ENCODE data around the gene NFE2L1.
"Not testable (repeated sequence)": the region's sequence is repeated elsewhere in the genome, so short reads cannot be mapped to it uniquely, and the experiment has no call there.

Gene NFE2L1

DNA sequence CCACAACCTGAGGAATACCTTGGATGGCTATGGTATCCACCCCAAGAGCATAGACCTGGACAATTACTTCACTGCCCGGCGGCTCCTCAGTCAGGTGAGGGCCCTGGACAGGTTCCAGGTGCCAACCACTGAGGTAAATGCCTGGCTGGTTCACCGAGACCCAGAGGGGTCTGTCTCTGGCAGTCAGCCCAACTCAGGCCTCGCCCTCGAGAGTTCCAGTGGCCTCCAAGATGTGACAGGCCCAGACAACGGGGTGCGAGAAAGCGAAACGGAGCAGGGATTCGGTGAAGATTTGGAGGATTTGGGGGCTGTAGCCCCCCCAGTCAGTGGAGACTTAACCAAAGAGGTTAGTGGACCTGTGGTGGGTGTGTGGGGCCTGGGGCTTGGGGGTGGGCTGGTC lies 3.1 kb downstream of the NFE2L1 start:
- no peak for DNase-seq

DNA sequence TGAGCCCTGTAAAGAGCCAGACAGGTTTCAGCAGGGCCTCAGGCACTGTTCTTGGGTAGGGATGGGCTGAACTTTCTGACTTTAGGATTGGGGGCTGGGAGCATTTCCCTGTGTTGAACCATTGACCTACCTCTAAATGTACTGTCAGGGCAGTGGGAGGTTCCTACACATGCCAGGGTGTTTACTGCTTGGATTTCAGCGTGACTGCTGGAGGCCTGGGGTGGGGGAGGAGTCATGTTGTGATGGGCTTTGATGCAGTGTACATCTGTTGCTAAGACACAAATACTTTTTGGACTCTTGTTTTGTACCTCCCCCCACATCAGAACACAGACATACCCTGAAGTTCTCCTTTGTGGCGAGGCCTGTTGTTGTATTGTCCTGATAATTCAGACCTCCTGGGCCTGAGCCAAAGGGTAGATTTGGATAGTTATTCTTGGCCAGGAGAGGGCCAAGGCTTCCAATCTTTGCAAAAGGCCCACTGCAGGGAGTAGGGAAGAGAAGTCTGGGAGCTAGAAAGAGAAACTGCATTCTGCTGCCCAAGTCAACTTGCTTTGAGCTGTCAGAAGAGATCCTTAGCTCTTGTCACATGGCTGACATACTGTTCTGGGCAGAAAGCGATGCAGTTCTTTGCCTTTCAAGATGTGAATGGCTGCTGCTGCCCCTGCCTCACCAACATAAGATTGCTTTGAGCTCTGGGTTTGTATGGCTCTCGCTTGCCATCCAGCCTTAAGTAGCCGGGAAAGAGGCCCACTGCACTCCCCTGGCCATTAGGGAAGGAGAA lies 3.7 kb downstream of the NFE2L1 start:
- DNase-seq, result peak; percentile 73

DNA sequence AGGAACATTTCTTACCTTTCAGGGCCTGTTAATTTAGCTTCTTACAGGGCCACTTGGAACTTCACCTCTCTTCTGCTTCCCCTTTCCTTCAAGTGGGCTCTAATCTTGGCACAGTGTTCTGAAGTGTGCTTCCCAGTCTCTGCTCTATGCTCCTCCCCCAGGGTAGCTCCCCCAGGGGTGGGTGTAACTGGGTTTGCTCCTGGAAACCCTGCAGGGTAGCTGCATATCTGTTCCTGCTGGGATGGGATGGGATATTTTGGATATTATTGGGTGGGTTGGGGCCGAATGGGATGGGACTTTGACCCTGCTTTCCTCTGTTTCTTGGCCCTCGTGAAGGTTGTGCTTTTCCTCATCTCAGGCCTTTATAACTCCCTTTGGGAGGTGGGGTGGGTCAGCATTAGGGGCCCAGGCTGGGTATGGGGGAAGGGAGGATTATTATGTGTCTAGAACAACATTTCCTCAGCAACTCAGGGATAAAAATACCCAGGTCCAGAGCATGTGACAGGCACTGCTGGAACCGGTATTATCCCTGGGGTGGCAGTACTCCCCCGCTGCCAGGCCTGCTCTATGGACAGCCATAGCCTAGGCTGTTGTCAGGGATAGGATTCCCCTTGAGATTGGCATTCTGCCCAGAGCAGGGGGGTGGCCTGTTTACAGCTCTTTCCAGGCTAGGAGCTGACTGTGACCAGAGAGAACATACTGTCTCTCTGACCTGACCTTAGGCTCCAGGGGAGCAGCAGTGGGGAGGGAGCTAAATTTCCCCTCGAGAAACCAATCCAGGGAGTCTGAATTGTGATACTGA lies 5.0 kb downstream of the NFE2L1 start:
- peak; percentile 30 for DNase-seq

DNA sequence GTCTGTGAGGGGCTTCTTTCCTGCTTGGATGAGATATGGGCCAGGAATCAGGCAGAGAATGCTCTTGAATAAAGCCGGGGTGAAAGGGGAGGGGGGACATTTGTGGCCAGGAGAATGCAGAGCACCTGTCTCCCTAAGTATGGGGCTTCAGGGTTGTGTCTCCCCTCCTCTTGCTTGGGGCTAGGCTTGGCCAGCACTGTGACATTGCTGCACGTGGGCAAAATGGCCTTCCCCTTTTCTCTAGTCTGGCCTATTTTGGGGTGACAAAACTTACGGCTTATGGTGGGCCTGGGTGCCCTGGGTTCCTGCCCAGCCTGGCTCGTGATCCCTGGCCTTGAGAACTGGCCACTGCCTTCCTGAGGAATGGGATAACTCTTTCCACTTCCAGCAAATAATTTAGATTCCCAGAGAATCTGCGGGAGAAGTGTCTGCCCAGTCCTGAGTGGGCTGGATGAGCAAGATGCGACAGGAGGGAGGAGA lies 5.6 kb downstream of the NFE2L1 start:
- DNase-seq, result no peak

DNA sequence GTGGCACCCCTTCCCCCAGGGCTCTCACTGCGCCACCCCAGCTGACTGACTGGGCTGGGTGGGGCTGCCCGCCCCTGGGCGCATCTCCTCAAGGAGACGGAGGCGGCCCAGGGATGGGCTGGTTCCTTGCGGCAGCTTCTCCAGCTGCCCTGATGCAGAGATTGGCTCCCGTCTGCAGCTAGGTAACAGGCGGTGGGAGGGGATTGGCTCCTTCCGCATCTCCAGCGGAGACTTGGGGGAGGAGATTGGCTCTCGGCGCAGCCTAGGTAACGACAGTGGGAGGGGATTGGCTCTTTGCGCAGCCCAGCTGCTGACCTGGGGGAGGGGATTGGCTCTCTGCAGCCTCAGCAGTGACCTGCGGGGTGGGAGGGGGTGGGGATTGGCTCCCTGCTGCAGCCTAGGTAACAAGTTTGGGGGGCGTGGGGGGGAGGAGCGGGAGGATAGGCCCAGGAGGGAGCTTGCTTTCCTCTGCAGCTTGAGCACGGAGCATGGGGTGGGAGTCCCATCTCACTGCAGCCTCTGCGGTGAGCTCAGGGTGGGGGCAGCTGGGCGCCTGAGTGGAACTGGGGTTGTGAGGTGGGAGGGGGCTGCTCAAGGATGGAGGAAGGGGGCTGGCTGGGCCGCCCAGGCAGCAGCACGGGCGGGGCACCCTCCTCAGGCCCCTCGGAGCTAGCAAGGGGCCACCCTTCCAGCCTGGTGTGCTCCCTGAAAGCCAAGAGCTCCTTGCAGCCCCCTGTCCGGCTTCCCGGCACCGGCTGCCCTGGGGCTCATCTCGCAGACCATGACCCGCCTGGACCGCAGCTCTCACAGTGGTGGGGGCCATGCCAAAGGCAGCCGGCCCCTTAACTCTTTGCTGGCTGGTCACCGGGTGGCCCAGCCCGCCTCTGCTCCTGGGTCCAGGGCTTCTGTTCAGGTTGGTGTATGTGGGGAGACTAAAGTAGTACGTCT lies 6.4 kb downstream of the NFE2L1 start:
- peak; percentile 81 for DNase-seq

GRCh38 chr17:48055531-48056245 lies 7.5 kb downstream of the NFE2L1 start:
- peak; percentile 97 for DNase-seq

- DNase-seq, result no peak
Measured at GRCh38 chr17:48056246-48056745, 8.1 kb downstream of the NFE2L1 start.

GRCh38 chr17:48056879-48057278 lies 8.7 kb downstream of the NFE2L1 start:
- DNase-seq, result no peak

DNA sequence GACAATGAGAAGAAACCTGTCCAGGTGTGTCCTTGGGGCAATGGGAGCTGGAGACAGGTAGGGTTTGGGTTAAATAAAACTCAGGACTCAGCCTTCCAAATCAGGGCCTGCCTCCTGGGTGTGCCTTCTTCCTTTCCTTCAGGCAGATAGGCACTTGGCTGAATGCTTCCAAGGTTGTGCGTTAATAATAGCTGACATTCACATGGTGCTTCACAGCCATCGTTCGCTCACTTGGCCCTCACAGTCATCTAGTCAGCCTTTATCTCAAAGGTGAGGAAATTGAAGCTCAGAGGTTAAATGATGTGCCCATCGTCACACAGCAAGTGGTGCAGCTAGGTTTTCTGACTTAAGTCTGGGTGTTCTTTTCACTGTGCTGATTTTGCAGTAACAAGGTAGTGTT lies 9.5 kb downstream of the NFE2L1 start:
- DNase-seq, result no peak

GRCh38 chr17:48058393-48059124 lies 10.4 kb downstream of the NFE2L1 start:
- DNase-seq, result no peak

GRCh38 chr17:48059125-48059668 lies 11.0 kb downstream of the NFE2L1 start:
- DNase-seq, result no peak

DNA sequence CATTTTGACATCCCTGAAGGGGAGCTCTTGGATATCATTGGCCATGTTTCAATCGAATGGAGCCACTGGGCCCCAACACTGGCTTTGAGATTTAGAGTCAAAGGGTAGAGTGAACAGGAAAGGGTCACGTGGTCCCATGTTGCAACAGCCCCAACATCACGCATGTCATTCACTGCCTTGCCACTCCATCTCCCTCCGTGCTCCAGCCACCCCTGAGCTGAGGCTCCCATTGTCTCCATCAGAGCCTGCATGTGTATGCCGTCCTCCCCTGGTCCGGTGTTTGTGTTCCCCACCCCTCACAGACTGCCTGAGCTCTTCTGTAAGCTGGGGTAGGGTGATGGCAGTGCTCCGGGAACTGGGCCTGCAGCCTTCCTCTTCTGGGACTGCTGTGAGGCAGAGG lies 12.1 kb downstream of the NFE2L1 start:
- no peak for DNase-seq

GRCh38 chr17:48062273-48062672 lies 14.1 kb downstream of the NFE2L1 start:
- no peak for DNase-seq

DNA sequence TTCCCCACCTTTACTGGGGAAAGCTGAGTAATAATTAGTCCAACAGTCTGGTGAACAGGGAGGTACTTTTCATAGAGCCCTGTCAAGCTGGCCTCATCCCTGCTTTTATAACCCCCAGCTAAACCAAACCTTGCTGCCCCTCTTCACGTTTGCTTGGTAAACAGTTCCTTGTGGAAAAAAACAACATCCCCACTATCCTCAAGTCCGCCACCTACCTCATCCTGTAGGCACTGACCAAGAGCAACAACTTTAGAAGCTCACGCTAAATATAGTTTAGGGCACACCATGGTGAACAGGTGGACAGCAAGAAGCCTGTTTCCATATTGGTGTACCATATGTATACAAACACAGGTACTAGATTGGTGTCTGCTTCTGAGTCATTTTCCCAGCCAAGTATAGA lies 16.5 kb downstream of the NFE2L1 start:
- DNase-seq, result no peak

- DNase-seq, result no peak
Measured at GRCh38 chr17:48066192-48066591, 18.0 kb downstream of the NFE2L1 start.

GRCh38 chr17:48066656-48067055 lies 18.5 kb downstream of the NFE2L1 start:
- no peak for DNase-seq

GRCh38 chr17:48067245-48067644 lies 19.1 kb downstream of the NFE2L1 start:
- no peak for DNase-seq

- not testable (repeated sequence) for DNase-seq
Measured at GRCh38 chr17:48067808-48068207, 19.6 kb downstream of the NFE2L1 start.

DNA sequence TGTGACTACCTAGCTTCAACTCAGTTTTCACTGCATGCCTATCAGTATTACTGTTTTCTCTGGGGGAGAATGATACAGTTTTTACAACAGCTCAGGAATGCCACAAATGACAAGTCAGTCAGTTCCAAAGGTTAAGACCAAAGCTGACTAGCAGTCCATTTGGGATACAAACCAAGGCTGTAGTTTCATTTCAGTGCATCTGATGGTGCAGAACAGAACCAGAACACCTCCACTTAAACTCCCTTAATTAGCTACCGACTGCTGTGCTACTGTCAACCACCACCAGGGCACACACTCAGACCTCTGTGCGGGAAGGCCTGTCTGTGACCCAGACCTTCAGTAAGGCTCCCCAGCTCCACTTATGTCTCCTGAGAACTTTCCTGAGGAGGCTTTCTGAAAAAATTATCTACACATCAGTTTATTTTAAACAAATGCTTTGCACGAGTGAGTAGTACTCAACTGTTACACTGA lies 20.4 kb downstream of the NFE2L1 start:
- DNase-seq, result peak; percentile 57

DNA sequence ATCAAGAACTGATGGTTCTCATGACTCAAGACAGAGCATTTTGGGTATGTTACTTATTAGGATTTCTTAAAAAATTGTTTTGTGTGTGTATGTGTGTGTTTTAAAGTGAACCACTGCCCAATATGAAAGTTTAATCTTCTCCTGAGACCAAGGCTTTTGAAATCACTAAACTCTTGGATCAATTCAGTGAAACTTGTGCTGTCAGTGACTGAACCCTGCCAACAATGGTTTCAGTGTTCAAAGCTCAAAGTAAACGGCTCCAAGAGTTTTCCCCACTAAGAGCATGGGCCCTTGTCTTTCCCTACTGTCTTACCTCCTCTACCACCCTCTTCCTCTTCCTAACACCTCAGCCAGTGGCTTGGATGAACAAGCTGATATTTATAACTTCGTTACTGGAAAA lies 22.0 kb downstream of the NFE2L1 start:
- DNase-seq, result no peak

DNA sequence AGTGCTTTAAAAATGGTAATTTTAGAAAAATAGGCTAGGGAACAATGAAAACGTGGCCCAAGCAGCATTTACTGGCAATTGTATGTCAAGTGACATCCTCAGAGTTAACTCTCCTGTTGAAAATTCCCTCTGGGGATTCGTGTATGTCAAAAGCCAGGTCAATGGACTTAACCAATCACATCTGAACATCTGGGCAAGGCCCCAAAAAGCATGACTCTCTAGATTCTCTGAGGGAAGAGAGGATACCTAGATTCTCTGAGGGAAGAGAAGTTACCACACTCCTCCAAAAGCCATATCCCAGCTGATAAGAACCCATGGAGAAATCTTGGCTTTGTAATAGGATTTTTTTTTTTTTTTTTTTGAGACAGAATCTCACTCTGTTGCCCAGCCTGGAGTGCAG lies 23.5 kb downstream of the NFE2L1 start:
- DNase-seq, result no peak

Data from fibroblast of skin of abdomen (primary cell).